Neutrophil (primary cell): ENCODE data around the gene KRTAP1-5.

Experiments
- H3K27ac ChIP-seq: fragments of 200-600 bp; sonication (generic); 2 replicates; pipeline ENCODE4 v1.5.1; 2016; ENCODE audit warnings: mild to moderate bottlenecking, moderate library complexity
- H3K27me3 ChIP-seq: fragments of 200-600 bp; sonication (generic); 2 replicates; pipeline ENCODE4 v1.6.0; 2016; ENCODE audit warnings: mild to moderate bottlenecking
- H3K36me3 ChIP-seq: fragments of 200-600 bp; sonication (generic); 2 replicates; pipeline ENCODE4 v1.5.1; 2017
- H3K4me1 ChIP-seq, 2 experiments: fragments of 200-600 bp in 1 of 2; sonication (generic) in 1 of 2; 1 replicate in 1 of 2; 2 replicates in 1 of 2; pipeline versions ENCODE4 v1.5.1 to v1.6.1; 2013 to 2016; ENCODE audit warnings: low read depth in 1 of 2, low read length in 1 of 2, mild to moderate bottlenecking in 1 of 2, moderate library complexity in 1 of 2; ENCODE audit not compliant: control insufficient read depth in 1 of 2, insufficient read depth in 1 of 2
- H3K4me3 ChIP-seq, 2 experiments: fragments of 200-600 bp in 1 of 2; sonication (generic) in 1 of 2; 1 replicate in 1 of 2; 2 replicates in 1 of 2; pipeline ENCODE4 v1.5.1; 2013 to 2016; ENCODE audit warnings: low read depth in 1 of 2, low read length in 1 of 2, mild to moderate bottlenecking in 1 of 2, moderate library complexity in 1 of 2
- H3K9me3 ChIP-seq: fragments of 200-600 bp; sonication (generic); 2 replicates; pipeline ENCODE4 v1.5.1; 2016
- TF ChIP-seq, protein P1 (sequence below): fragments of 200-600 bp; sonication (generic); IDR thresholded peaks from 2 replicates; pipeline ENCODE4 v1.5.1; 2016; ENCODE audit warnings: antibody characterized with exemption

KRTAP1-5 gene

DNA sequence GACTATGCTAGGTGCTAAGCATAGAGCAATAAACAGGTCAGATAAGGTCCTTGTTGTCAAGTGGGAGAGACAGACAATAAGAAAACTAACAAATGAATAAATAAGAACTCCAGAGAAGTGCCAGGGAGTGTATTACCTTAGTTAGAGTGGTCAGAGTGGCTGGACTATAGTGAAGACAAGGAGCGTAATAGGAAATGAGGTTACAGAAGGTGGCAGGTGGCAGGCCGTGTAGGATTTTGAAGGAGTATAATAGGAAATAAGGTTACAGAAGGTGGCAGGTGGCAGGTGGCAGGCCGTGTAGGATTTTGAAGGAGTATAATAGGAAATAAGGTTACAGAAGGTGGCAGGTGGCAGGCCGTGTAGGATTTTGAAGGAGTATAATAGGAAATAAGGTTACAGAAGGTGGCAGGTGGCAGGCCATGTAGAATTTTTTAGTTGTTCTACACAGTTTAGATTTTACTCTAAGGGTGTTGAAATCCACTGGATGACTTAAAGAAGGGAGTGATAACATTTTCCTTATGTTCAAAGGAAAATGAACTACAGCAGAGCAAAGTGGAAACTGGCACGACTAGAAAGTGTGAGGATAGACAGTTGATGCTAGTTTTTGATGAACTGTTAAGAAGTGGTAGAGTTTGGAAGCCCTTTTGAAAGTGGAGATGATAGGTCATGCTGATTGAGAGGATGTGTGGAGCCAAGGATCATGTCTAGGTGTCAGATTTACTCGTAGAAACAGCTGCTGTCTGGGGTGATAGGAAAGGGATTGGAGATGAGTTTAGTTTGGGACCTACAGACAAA lies 14.5 kb downstream of the KRTAP1-5 start:
- Histone ChIP-seq H3K4me1 (peaks cover 0 to 2% of the 10 kb centered on the region in 2 experiments), H3K36me3 (no peaks in the 10 kb centered on the region), H3K4me3 (no peak overlapping the region), H3K27me3 (peaks cover 9% of the 10 kb centered on the region), H3K27ac (no peak overlapping the region), H3K9me3 (no peaks in the 10 kb centered on the region)
- TF ChIP-seq, protein P1, sequence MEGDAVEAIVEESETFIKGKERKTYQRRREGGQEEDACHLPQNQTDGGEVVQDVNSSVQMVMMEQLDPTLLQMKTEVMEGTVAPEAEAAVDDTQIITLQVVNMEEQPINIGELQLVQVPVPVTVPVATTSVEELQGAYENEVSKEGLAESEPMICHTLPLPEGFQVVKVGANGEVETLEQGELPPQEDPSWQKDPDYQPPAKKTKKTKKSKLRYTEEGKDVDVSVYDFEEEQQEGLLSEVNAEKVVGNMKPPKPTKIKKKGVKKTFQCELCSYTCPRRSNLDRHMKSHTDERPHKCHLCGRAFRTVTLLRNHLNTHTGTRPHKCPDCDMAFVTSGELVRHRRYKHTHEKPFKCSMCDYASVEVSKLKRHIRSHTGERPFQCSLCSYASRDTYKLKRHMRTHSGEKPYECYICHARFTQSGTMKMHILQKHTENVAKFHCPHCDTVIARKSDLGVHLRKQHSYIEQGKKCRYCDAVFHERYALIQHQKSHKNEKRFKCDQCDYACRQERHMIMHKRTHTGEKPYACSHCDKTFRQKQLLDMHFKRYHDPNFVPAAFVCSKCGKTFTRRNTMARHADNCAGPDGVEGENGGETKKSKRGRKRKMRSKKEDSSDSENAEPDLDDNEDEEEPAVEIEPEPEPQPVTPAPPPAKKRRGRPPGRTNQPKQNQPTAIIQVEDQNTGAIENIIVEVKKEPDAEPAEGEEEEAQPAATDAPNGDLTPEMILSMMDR, result no peak

DNA sequence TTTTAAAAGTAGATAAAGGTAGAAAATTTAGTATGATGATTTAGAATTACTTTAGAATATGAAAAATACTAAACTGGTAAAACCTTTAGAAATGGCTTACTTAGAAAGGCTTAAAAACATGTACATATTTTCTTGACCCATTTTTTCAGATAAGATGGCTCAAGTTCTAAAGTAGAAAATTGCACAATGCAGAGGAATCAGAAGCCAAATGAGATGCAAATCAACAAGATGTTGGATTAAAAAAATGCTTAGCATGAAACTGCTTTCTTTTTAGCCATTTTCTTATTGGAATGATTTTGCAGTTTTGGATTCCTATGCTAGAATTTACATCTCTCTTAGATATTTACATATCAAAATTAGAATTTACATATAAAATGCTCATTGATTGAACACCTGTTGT lies 16.6 kb downstream of the KRTAP1-5 start:
- peaks cover 11% of the 10 kb centered on the region for H3K27me3 ChIP-seq
- no peak overlapping the region for H3K27ac ChIP-seq
- H3K4me1 ChIP-seq, result no peaks in the 10 kb centered on the region
- no peak overlapping the region for H3K4me3 ChIP-seq
- H3K36me3 ChIP-seq, result no peaks in the 10 kb centered on the region
- no peaks in the 10 kb centered on the region for H3K9me3 ChIP-seq
- TF ChIP-seq, protein P1, result no peak

DNA sequence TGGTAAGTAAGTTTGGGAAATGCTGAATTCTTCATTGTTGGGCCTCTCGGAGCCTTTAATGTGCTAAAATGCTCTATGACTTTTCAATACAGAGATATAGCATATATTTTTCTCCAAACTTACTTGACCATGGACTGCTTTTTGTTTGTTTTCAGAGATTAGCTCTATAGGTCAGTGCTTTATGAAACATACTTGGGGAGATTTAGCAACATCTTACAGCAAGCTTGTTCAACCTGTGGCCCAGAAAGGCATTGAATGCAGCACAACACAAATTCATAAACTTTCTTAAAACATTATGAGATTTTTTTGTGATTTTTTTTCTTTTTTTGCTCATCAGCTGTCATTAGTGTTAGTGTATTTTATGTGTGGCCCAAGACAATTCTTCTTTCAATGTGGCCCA lies 17.1 kb downstream of the KRTAP1-5 start:
- Histone ChIP-seq H3K27me3 (peaks cover 10% of the 10 kb centered on the region), H3K9me3 (no peaks in the 10 kb centered on the region), H3K4me3 (no peak overlapping the region), H3K27ac (no peak overlapping the region), H3K36me3 (no peaks in the 10 kb centered on the region), H3K4me1 (no peaks in the 10 kb centered on the region)
- TF ChIP-seq, protein P1, result no peak

DNA sequence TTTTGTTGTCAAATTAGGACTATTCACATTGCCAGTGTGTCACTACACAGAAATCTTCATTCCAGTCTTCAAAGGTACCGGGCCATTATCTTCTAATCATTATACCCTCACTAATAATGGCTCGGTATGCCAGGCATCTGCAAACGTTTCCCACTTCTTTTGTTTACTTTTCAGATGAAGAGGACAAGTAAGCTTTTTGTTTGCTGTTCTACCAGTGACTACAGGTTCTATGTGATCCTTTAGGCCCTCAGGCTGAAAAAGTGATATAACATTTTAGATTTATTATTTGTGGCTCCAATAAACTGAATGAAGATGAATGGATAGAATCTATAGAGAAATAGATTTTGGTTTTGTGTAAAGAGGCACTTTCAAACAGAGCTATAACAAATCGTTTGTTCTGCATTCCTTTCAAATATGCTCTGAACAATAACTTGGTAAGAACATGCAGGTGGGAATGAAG lies 17.7 kb downstream of the KRTAP1-5 start:
- Histone ChIP-seq H3K27ac (no peak overlapping the region), H3K9me3 (no peaks in the 10 kb centered on the region), H3K27me3 (peaks cover 10% of the 10 kb centered on the region), H3K4me1 (no peaks in the 10 kb centered on the region), H3K4me3 (no peak overlapping the region), H3K36me3 (no peaks in the 10 kb centered on the region)
- TF ChIP-seq, protein P1, result no peak

DNA sequence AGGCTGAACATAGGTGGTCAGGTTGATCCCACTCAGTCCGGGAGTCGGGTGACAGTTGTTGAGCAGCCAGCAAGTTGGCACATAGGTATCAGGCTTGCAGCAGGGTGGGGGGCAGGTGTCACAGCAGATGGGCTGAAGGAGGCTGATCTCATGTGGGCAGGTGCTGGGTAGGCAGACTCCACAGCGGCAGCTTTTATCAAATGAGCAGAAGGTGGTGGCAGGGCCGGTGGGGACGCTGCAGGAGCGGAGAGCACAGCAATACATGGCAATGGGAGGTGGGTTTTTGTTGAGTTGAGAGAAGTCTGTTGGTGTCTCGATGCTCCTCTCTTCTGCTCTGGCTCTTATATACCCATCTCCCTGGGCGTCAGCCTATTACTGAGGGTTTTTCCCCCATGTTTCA lies 18.2 kb downstream of the KRTAP1-5 start, which contains the start of gene KRTAP3-1:
KRTAP3-1 (minus strand) TSS at position 318 of the 400 bp plus-strand sequence; CDS start at position 264, 54 bp downstream.
- Histone ChIP-seq H3K27ac (no peak within 1 kb of the TSS), H3K36me3 (no peaks in the 10 kb centered on the region), H3K4me3 (no peak within 1 kb of the TSS), H3K27me3 (peaks cover 11% of the 10 kb centered on the region), H3K9me3 (no peaks in the 10 kb centered on the region), H3K4me1 (no peaks in the 10 kb centered on the region)
- TF ChIP-seq, protein P1, result no peak
